ENCODE data around the gene FCHSD2. TPM values are rescaled to one million over a fixed set of nuclear protein-coding genes. Genes with fewer than 3 reads are reported as not detected.

FCHSD2 gene
- total RNA-seq, 4 donors from 2014 or later = 6.7 to 14.7 (median 8.5) TPM

DNA sequence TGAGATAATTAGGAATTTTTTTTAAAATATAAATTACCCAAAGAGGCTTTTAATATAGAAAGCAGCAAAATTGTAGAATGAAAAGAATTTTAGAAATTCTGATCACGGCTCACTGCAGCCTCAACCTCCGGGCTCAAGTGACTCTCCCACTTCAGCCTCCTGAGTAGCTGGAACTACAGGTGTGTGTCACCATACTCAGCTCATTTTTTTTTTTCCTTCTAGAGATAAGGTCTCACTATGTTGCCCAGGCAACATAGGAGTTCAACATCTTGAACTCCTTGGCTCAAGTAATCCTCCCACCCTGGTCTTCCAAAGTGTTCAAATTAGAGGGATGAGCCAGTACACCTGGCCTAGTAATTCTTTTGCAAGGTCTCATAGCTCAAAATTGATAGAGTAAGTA, 251.2 kb downstream of the FCHSD2 start:
- TF ChIP-seq POLR2A (IDR thresholded peaks at IDR 0.05) = no peak
- no peak for TF ChIP-seq CTCF (IDR thresholded peaks at IDR 0.05)
- H3K4me3 ChIP-seq (ENCODE audit: low read depth, poor library complexity, severe bottlenecking) = no peak overlapping the region
- DNase-seq (ENCODE audit: low spot score in 2 of 2) = no peak
- WGBS, 2 donors = 98 to 100% methylated on average over 2 of the region's 2 CpGs
- intact Hi-C loops (cut with DNase I; ENCODE audit: low total_unique reads) = no loop called here

GRCh38 chr11:72886619-72887018, 255.5 kb downstream of the FCHSD2 start:
- intact Hi-C loops (cut with DNase I; ENCODE audit: low total_unique reads) = no loop called here
- H3K4me3 ChIP-seq (ENCODE audit: low read depth, poor library complexity, severe bottlenecking) = no peak overlapping the region
- no peak for DNase-seq (ENCODE audit: low spot score in 2 of 2)
- no peak for TF ChIP-seq CTCF (IDR thresholded peaks at IDR 0.05)
- TF ChIP-seq POLR2A (IDR thresholded peaks at IDR 0.05) = no peak

GRCh38 chr11:72885749-72886609, 256.1 kb downstream of the FCHSD2 start:
- no peak for DNase-seq (ENCODE audit: low spot score in 2 of 2)
- 88 to 91% methylated on average over 3 of the region's 3 CpGs for WGBS, 2 donors
- H3K4me3 ChIP-seq (ENCODE audit: low read depth, poor library complexity, severe bottlenecking) = no peak overlapping the region
- intact Hi-C loops (cut with DNase I; ENCODE audit: low total_unique reads) = no loop called here
- TF ChIP-seq CTCF (IDR thresholded peaks at IDR 0.05) = no peak
- no peak for TF ChIP-seq POLR2A (IDR thresholded peaks at IDR 0.05)

GRCh38 chr11:72876147-72876546, 266.0 kb downstream of the FCHSD2 start:
- 96 to 97% methylated on average over 3 of the region's 3 CpGs for WGBS, 2 donors
- H3K4me3 ChIP-seq (ENCODE audit: low read depth, poor library complexity, severe bottlenecking) = no peak overlapping the region
- intact Hi-C loops (cut with DNase I; ENCODE audit: low total_unique reads) = no loop called here
- no peak for DNase-seq (ENCODE audit: low spot score in 2 of 2)
- TF ChIP-seq CTCF (IDR thresholded peaks at IDR 0.05) (no peak), POLR2A (IDR thresholded peaks at IDR 0.05) (no peak)

GRCh38 chr11:72875736-72876135, 266.4 kb downstream of the FCHSD2 start:
- DNase-seq (ENCODE audit: low spot score in 2 of 2) = no peak
- no peak overlapping the region for H3K4me3 ChIP-seq (ENCODE audit: low read depth, poor library complexity, severe bottlenecking)
- intact Hi-C loops (cut with DNase I; ENCODE audit: low total_unique reads) = no loop called here
- TF ChIP-seq POLR2A (IDR thresholded peaks at IDR 0.05) (no peak), CTCF (IDR thresholded peaks at IDR 0.05) (no peak)
- 96 to 100% methylated on average over 1 of the region's 1 CpG for WGBS, 2 donors

GRCh38 chr11:72872012-72872411, 270.1 kb downstream of the FCHSD2 start:
- intact Hi-C loops (cut with DNase I; ENCODE audit: low total_unique reads) = no loop called here
- no peak for DNase-seq (ENCODE audit: low spot score in 2 of 2)
- TF ChIP-seq CTCF (IDR thresholded peaks at IDR 0.05) (no peak), POLR2A (IDR thresholded peaks at IDR 0.05) (no peak)
- WGBS, 2 donors = 96 to 97% methylated on average over 1 of the region's 1 CpG
- no peak overlapping the region for H3K4me3 ChIP-seq (ENCODE audit: low read depth, poor library complexity, severe bottlenecking)

Data from lower leg skin (tissue), 4 donors.